H1 (cell line): Measurements from ENCODE around the gene TMEM253. TPM values are rescaled to one million over a fixed set of nuclear protein-coding genes. Genes with fewer than 3 reads are reported as not detected.

ENCODE experiments used
- CTCF ChIA-PET: fragments of 300-600 bp; sonication (Branson Sonifier 250); formaldehyde crosslinking; loops from one replicate; lab custom pipeline; 2021; ENCODE audit not compliant: partially characterized antibody; lab: Charles Lee
- POLR2A ChIA-PET: fragments of 300-600 bp; sonication (Branson Sonifier 250); formaldehyde crosslinking; loops from one replicate; lab custom pipeline; 2021; ENCODE audit warnings: inconsistent platforms; ENCODE audit not compliant: partially characterized antibody; lab: Charles Lee
- DNase-seq, 2 experiments: peaks; one replicate each; pipeline versions ENCODE4 v3.0.0 to v3.0.0-alpha.2; 2010 to 2022; ENCODE audit warnings: low spot score in 2 of 2, low read depth in 1 of 2, mixed read lengths in 1 of 2
- FAIRE-seq: peaks from 2 replicates; lab custom pipeline; 2011; peaks lifted over from hg19 to GRCh38; lab: Jason Lieb, UNC
- H2AFZ ChIP-seq: 2 replicates; pipeline ENCODE4 v1.8.1; 2012; ENCODE audit warnings: low read length, inconsistent platforms
- H2AK5ac ChIP-seq: 2 replicates; pipeline ENCODE4 v1.6.1; 2013; ENCODE audit warnings: low read depth, low read length
- H2BK120ac ChIP-seq: replicated peaks from 2 replicates; pipeline ENCODE3; 2013; ENCODE audit warnings: low read depth, low read length, inconsistent platforms
- H2BK12ac ChIP-seq: 2 replicates; pipeline ENCODE4 v1.6.1; 2013; ENCODE audit warnings: low read depth, low read length
- H2BK15ac ChIP-seq: 2 replicates; pipeline ENCODE4 v1.6.1; 2013; ENCODE audit warnings: low read length
- H2BK20ac ChIP-seq: 2 replicates; pipeline ENCODE4 v1.6.1; 2013; ENCODE audit warnings: low read length
- H2BK5ac ChIP-seq: 2 replicates; pipeline ENCODE4 v1.6.1; 2013; ENCODE audit warnings: low read depth, low read length
- H3K14ac ChIP-seq: 2 replicates; pipeline ENCODE4 v1.6.1; 2013; ENCODE audit warnings: inconsistent platforms; ENCODE audit not compliant: insufficient read length
- H3K18ac ChIP-seq: 2 replicates; pipeline ENCODE4 v1.6.1; 2013; ENCODE audit warnings: low read length; ENCODE audit errors: extremely low read depth
- H3K23ac ChIP-seq: 2 replicates; pipeline ENCODE4 v1.6.1; 2013; ENCODE audit warnings: inconsistent platforms; ENCODE audit not compliant: insufficient read length
- H3K23me2 ChIP-seq: 2 replicates; pipeline ENCODE4 v1.6.1; 2013; ENCODE audit warnings: low read depth, low read length
- H3K27ac ChIP-seq: 2 replicates; pipeline ENCODE4 v1.6.1; 2011; ENCODE audit warnings: low read depth, low read length, inconsistent platforms
- H3K27me3 ChIP-seq, 4 experiments: replicated peaks in 1 of 4; 1 replicate in 1 of 4; 2 replicates in 3 of 4; pipeline versions ENCODE4 v1.6.1 to v1.8.1; 2011 to 2013; ENCODE audit warnings: low read length in 3 of 4, mild to moderate bottlenecking in 3 of 4, inconsistent platforms in 2 of 4, mixed read lengths in 2 of 4, moderate library complexity in 1 of 4; ENCODE audit not compliant: control insufficient read depth in 3 of 4, insufficient read depth in 3 of 4; ENCODE audit errors: extremely low read depth in 1 of 4
- H3K36me3 ChIP-seq, 4 experiments: 2 replicates each; pipeline versions ENCODE4 v1.6.1 to v1.8.1; 2011 to 2013; ENCODE audit warnings: mild to moderate bottlenecking in 4 of 4, low read length in 3 of 4, moderate library complexity in 2 of 4, control low read depth in 1 of 4, inconsistent platforms in 1 of 4; ENCODE audit not compliant: insufficient read depth in 4 of 4, control insufficient read depth in 2 of 4
- H3K4ac ChIP-seq: replicated peaks from 2 replicates; pipeline ENCODE3; 2013; ENCODE audit warnings: low read length, low read depth, mixed read lengths, inconsistent platforms; ENCODE audit not compliant: insufficient read length
- H3K4me1 ChIP-seq, 4 experiments: replicated peaks in 1 of 4; 1 replicate in 1 of 4; 2 replicates in 3 of 4; pipeline versions ENCODE4 v1.6.1 to v1.8.1; 2011 to 2013; ENCODE audit warnings: low read length in 3 of 4, inconsistent platforms in 2 of 4, mixed read lengths in 1 of 4; ENCODE audit not compliant: insufficient read depth in 4 of 4, control insufficient read depth in 3 of 4
- H3K4me2 ChIP-seq, 2 experiments: 2 replicates each; pipeline versions ENCODE4 v1.6.1 to v1.8.1; 2011 to 2013; ENCODE audit warnings: low read depth in 2 of 2, low read length in 2 of 2, control low read depth in 1 of 2, inconsistent platforms in 1 of 2, mild to moderate bottlenecking in 1 of 2; ENCODE audit not compliant: insufficient read depth in 1 of 2
- H3K4me3 ChIP-seq, 4 experiments: fragments of 200-600, 300-600 bp in 1 of 4; sonication (generic), shearing (Covaris generic), sonication (Bioruptor Twin) in 1 of 4; 2 replicates each; pipeline versions ENCODE4 v1.5.1 to v1.8.1; 2011 to 2016; ENCODE audit warnings: low read length in 4 of 4, low read depth in 3 of 4, control low read depth in 2 of 4, inconsistent platforms in 2 of 4, mild to moderate bottlenecking in 2 of 4, mixed read lengths in 1 of 4, moderate library complexity in 1 of 4; ENCODE audit not compliant: insufficient read depth in 2 of 4; ENCODE audit errors: extremely low read depth in 1 of 4
- H3K56ac ChIP-seq: replicated peaks from 2 replicates; pipeline ENCODE3; 2013; ENCODE audit warnings: low read depth, mild to moderate bottlenecking, mixed read lengths, low read length, inconsistent platforms; ENCODE audit not compliant: insufficient read length
- H3K79me1 ChIP-seq: 2 replicates; pipeline ENCODE4 v1.6.1; 2013; ENCODE audit warnings: low read depth, low read length, control low read depth
- H3K79me2 ChIP-seq, 2 experiments: 2 replicates each; pipeline versions ENCODE4 v1.6.1 to v1.8.1; 2012 to 2013; ENCODE audit warnings: low read length in 2 of 2, mild to moderate bottlenecking in 2 of 2, inconsistent platforms in 1 of 2; ENCODE audit not compliant: insufficient read depth in 2 of 2, control insufficient read depth in 1 of 2
- H3K9ac ChIP-seq, 4 experiments: replicated peaks in 1 of 4; 1 replicate in 1 of 4; 2 replicates in 3 of 4; pipeline versions ENCODE4 v1.6.1 to v1.8.1; 2011 to 2013; ENCODE audit warnings: low read depth in 3 of 4, low read length in 3 of 4, control low read depth in 2 of 4, mild to moderate bottlenecking in 2 of 4, moderate library complexity in 2 of 4, inconsistent platforms in 1 of 4; ENCODE audit errors: extremely low read depth in 1 of 4
- H3K9me3 ChIP-seq, 2 experiments: 2 replicates each; pipeline versions ENCODE4 v1.6.1 to v1.8.1; 2012 to 2013; ENCODE audit warnings: mild to moderate bottlenecking in 2 of 2, moderate library complexity in 2 of 2, control low read depth in 1 of 2, inconsistent platforms in 1 of 2, low read depth in 1 of 2, low read length in 1 of 2, mixed read lengths in 1 of 2; ENCODE audit not compliant: insufficient read depth in 2 of 2
- H4K20me1 ChIP-seq, 2 experiments: replicated peaks in 1 of 2; 2 replicates each; pipeline versions ENCODE3 to v1.8.1; 2011 to 2013; ENCODE audit warnings: inconsistent platforms in 2 of 2, low read length in 2 of 2, mild to moderate bottlenecking in 1 of 2; ENCODE audit not compliant: insufficient read depth in 2 of 2, control insufficient read depth in 1 of 2
- H4K5ac ChIP-seq: 2 replicates; pipeline ENCODE4 v1.6.1; 2013; ENCODE audit warnings: low read length, low read depth, mixed read lengths, inconsistent platforms; ENCODE audit not compliant: insufficient read length
- H4K8ac ChIP-seq: 2 replicates; pipeline ENCODE4 v1.8.0; 2013; ENCODE audit warnings: mild to moderate bottlenecking, moderate library complexity, low read length, inconsistent platforms; ENCODE audit not compliant: insufficient read depth; ENCODE audit errors: extremely low read depth
- H4K91ac ChIP-seq: replicated peaks from 2 replicates; pipeline ENCODE3; 2013; ENCODE audit warnings: low read length, mixed read lengths, inconsistent platforms; ENCODE audit not compliant: insufficient read length
- BACH1 ChIP-seq: IDR thresholded peaks from 2 replicates; pipeline ENCODE4 v1.6.1; 2012; ENCODE audit warnings: low read length, improper control_type of control experiment
- CHD1 ChIP-seq: IDR thresholded peaks from 2 replicates; pipeline ENCODE4 v1.6.1; 2012; ENCODE audit warnings: low read depth, low read length, improper control_type of control experiment
- CREB1 ChIP-seq: IDR thresholded peaks from 2 replicates; pipeline ENCODE4 v1.6.1; 2012; ENCODE audit warnings: inconsistent platforms
- FOSL1 ChIP-seq: IDR thresholded peaks from 2 replicates; pipeline ENCODE4 v1.6.1; 2011; ENCODE audit warnings: mild to moderate bottlenecking, low read depth, low read length, moderate library complexity; ENCODE audit not compliant: insufficient read depth
- PHF8 ChIP-seq: fragments of 200-600 bp; sonication (generic); conservative IDR thresholded peaks from 2 replicates; pipeline ENCODE4 v1.7.1; 2012; ENCODE audit warnings: low read depth, mild to moderate bottlenecking, inconsistent platforms, low read length, moderate library complexity
- WGBS, 2 experiments: shearing (Covaris generic) in 1 of 2; methylation state at CpG; one replicate each; pipeline versions ENCODE4 v1.1.6 to v1.1.7; 2013 to 2015; ENCODE audit warnings: low lambda C conversion rate in 2 of 2, mixed read lengths in 2 of 2, inconsistent platforms in 1 of 2, low coverage in 1 of 2, missing lambda C conversion rate in 1 of 2; ENCODE audit not compliant: insufficient replicate concordance in 2 of 2, insufficient coverage in 1 of 2, insufficient read length in 1 of 2; ENCODE audit errors: extremely low coverage in 1 of 2, missing lambda C conversion rate in 1 of 2; 5-methylcytosine and 5-hydroxymethylcytosine counted together
- polyA plus RNA-seq, 7 experiments: library from polyadenylated mRNA; depleted of rRNA in 3 of 7; stranded (reverse) in 5 of 7; unstranded in 2 of 7; fragments of >200 nt in 5 of 7; fragments of 200-250 nt in 2 of 7; gene quantifications; 1 replicate in 5 of 7; 2 replicates in 1 of 7; 4 replicates in 1 of 7; pipeline versions ENCODE4 v1.2.1 to v1.2.3, GENCODE V29; 2011 to 2013; ENCODE audit warnings: missing spikeins in 2 of 7, mixed read lengths in 2 of 7
- total RNA-seq: library from RNA; stranded (reverse); fragmentation: NEBNext Ultra II Directional; extraction: Animal tissue kit (Norgen Biotek cat#: 25700); gene quantifications from 2 replicates; pipeline ENCODE4 v1.2.1, GENCODE V29; 2021

TMEM253 gene
- total and polyA plus RNA-seq, 2 of the 8 experiments (the other 6 are each of a cell fraction or from before 2014, with no cell fraction given): 1.9 to 2.2 TPM

DNA sequence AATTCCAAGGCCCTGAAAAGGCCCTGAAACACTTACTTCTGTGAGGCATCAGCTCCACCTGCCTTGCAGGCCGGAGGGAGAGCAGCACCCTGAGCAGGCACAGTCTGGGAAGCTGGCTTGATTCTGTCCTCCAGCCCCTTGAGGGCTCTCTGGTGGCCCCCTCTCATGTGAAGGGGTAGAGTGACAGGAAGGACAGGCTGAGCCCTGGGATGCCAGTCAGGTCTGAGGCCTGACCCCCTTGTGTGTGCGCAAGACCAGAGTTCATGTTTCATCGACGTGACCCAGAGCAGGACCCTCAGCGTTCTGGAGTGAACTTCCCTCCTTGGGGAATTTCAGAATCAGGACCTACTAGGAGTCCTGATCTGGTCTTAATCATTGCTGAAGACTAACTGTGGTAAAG, 42.0 kb upstream of the TMEM253 start:
- TF ChIP-seq BACH1 (no peak), CREB1 (no peak), FOSL1 (no peak), PHF8 (no peak), CHD1 (no peak)
- Histone ChIP-seq H3K4me3 (no peak overlapping the region), H2AFZ (no peak overlapping the region), H4K20me1 (no peaks in the 10 kb centered on the region), H2BK20ac (no peak overlapping the region), H3K23ac (no peak overlapping the region), H4K91ac (no peak overlapping the region), H3K4me1 (peaks cover 0 to 3% (median 0%) of the 10 kb centered on the region in 4 experiments; a peak in 3 of 7 replicates), H2BK15ac (no peak overlapping the region), H3K36me3 (no peaks in the 10 kb centered on the region), H3K79me1 (no peaks in the 10 kb centered on the region), H3K79me2 (no peaks in the 10 kb centered on the region), H2BK12ac (no peak overlapping the region), H3K14ac (no peak overlapping the region), H3K27ac (no peak overlapping the region), H3K23me2 (no peaks in the 10 kb centered on the region), H3K4me2 (no peak overlapping the region), H3K56ac (no peak overlapping the region), H3K4ac (no peak overlapping the region), H2BK120ac (no peak overlapping the region), H2AK5ac (no peak overlapping the region), H3K9me3 (no peaks in the 10 kb centered on the region), H2BK5ac (no peak overlapping the region), H3K18ac (no peak overlapping the region), H4K8ac (no peak overlapping the region), H4K5ac (no peak overlapping the region), H3K9ac (no peak overlapping the region), H3K27me3 (no peaks in the 10 kb centered on the region; a peak in 1 of 7 replicates)
- POLR2A ChIA-PET: interaction anchor here (1.3 to 2.2 kb wide), 4 partner anchors 10 to 34 kb away, joined by 4 to 7 read pairs (median 4); partner anchors contain the start of gene ARHGEF40
- CTCF ChIA-PET: interaction anchor here (1.8 to 3.4 kb wide), 3 partner anchors 25 to 44 kb away, joined by 5 to 18 read pairs (median 5); no protein-coding TSS in a partner anchor
- WGBS, 2 experiments: 95% methylated on average over 5 of the region's 5 CpGs; no CpG with 5 or more reads in 1 of the 2 experiments
- FAIRE-seq: no peak
- DNase-seq: no peak
